ENCODE data around the gene HMBS. TPM values are rescaled to one million over a fixed set of nuclear protein-coding genes. Genes with fewer than 3 reads are reported as not detected.
"Not testable (repeated sequence)": the region's sequence is repeated elsewhere in the genome, so short reads cannot be mapped to it uniquely, and the experiment has no call there.

Gene HMBS
- total RNA-seq (10 to 100 TPM; 35.5 to 38.4 TPM), polyA plus RNA-seq (21.8 TPM)

DNA sequence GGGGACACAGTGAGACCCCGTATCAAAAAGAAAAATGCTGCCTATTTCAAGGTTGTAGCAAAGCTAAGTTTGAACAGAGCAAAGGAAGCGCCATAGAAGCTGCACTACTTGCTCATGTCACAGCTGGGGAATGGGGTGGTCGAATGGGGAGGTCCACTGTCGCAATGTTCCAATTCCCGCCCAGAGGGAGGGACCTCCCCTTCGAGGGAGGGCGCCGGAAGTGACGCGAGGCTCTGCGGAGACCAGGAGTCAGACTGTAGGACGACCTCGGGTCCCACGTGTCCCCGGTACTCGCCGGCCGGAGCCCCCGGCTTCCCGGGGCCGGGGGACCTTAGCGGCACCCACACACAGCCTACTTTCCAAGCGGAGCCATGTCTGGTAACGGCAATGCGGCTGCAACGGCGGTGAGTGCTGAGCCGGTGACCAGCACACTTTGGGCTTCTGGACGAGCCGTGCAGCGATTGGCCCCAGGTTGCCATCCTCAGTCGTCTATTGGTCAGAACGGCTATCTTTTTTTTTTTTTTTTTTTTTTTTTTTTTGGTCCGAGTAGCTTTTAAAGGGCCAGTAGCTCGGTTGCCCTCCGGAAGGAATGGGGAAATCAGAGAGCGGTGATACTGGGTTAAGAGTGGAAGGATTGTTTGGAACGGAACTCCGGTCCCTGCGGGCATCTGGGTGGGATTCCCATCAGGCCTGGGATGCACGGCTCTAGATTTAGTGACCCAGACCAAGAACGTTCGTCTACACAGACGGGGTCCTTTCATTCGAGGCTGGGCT, at the start of gene HMBS:
HMBS (plus strand) TSS at position 219 of the 774 bp plus-strand sequence; CDS start at position 372, 153 bp downstream.
- Mint-ChIP-seq H3K4me3 (peak within 1 kb of the TSS; percentile 93 to 98 (median 95)), H3K36me3 (peaks cover 0 to 34% (median 3%) of the 10 kb centered on the region in 3 donors), H3K9me3 (no peaks in the 10 kb centered on the region), H3K27ac (peak within 1 kb of the TSS; percentile 89 to 98 (median 96)), H3K27me3 (no peaks in the 10 kb centered on the region), H3K4me1 (peaks cover 17 to 25% (median 21%) of the 10 kb centered on the region in 3 donors)
- Histone ChIP-seq H3K27ac (ENCODE audit: low read depth, low read length) (peak within 1 kb of the TSS; percentile 89), H3K36me3 (ENCODE audit: insufficient read depth, low read length) (peaks cover 18% of the 10 kb centered on the region), H3K27me3 (ENCODE audit: insufficient read depth, low read length, poor library complexity, severe bottlenecking) (no peaks in the 10 kb centered on the region), H3K9me3 (ENCODE audit: low read length) (no peaks in the 10 kb centered on the region), H3K4me1 (ENCODE audit: insufficient read depth, low read length) (peaks cover 15% of the 10 kb centered on the region), H3K4me3 (ENCODE audit: low read length) (peak within 1 kb of the TSS; percentile 98)
- POLR2A ChIA-PET: interaction anchor here (0.6 to 2.7 kb wide), 19 partner anchors 8 to 1854 kb away, joined by 3 to 39 read pairs (median 5); partner anchors contain the start of genes C2CD2L, CBL, CENATAC and DPAGT1
- CTCF ChIA-PET: interaction anchor here (0.7 to 2.9 kb wide), 9 partner anchors 10 to 293 kb away, joined by 3 to 13 read pairs (median 7); partner anchors contain the start of gene VPS11
- DNase-seq: peak; percentile 88 to 94 (median 90)

GRCh38 chr11:119038884-119039283, 45.8 kb upstream of the HMBS start:
- Histone ChIP-seq H3K36me3 (ENCODE audit: insufficient read depth, low read length) (no peaks in the 10 kb centered on the region), H3K4me1 (ENCODE audit: insufficient read depth, low read length) (no peaks in the 10 kb centered on the region), H3K4me3 (ENCODE audit: low read length) (no peak overlapping the region), H3K9me3 (ENCODE audit: low read length) (no peaks in the 10 kb centered on the region), H3K27ac (ENCODE audit: low read depth, low read length) (no peak overlapping the region), H3K27me3 (ENCODE audit: insufficient read depth, low read length, poor library complexity, severe bottlenecking) (no peaks in the 10 kb centered on the region)
- ChIA-PET POLR2A (interaction anchor here (1.4 kb wide), 1 partner anchor 18 kb away, joined by 4 read pairs; the partner anchor contains the start of gene HYOU1), CTCF (no interaction called here)
- Mint-ChIP-seq H3K27me3 (peaks cover 0 to 3% of the 10 kb centered on the region in 2 donors), H3K36me3 (no peaks in the 10 kb centered on the region), H3K4me3 (peak overlapping the region in 1 of 7 donors; percentile 37), H3K9me3 (no peaks in the 10 kb centered on the region), H3K27ac (peak overlapping the region in 1 of 8 donors; percentile 4), H3K4me1 (no peaks in the 10 kb centered on the region)
- DNase-seq: no peak

DNA sequence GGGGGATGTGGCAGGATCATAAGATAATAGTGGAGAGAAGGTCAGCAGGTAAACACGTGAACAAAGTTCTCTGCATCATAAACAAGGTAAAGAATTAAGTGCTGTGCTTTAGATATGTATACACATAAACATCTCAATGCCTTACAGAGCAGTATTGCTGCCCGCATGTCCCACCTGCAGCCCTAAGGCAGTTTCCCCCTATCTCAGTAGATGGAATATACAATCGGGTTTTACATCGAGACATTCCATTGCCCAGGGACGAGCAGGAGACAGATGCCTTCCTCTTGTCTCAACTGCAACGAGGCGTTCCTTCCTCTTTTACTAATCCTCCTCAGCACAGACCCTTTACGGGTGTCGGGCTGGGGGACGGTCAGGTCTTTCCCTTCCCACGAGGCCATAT, 45.2 kb upstream of the HMBS start:
- POLR2A ChIA-PET: interaction anchor here (1.4 kb wide), 1 partner anchor 17 kb away, joined by 4 read pairs; the partner anchor contains the start of gene HYOU1
- H3K36me3 Mint-ChIP-seq; H3K36me3 ChIP-seq (ENCODE audit: insufficient read depth, low read length); H3K4me3 Mint-ChIP-seq; CTCF ChIA-PET; H3K4me3 ChIP-seq (ENCODE audit: low read length); H3K4me1 Mint-ChIP-seq; H3K9me3 Mint-ChIP-seq; DNase-seq; H3K4me1 ChIP-seq (ENCODE audit: insufficient read depth, low read length); H3K9me3 ChIP-seq (ENCODE audit: low read length); H3K27ac Mint-ChIP-seq; H3K27me3 Mint-ChIP-seq; H3K27me3 ChIP-seq (ENCODE audit: insufficient read depth, low read length, poor library complexity, severe bottlenecking); H3K27ac ChIP-seq (ENCODE audit: low read depth, low read length): not testable (repeated sequence)

GRCh38 chr11:119041821-119042514, 42.7 kb upstream of the HMBS start:
- peaks cover 7% of the 10 kb centered on the region for H3K36me3 ChIP-seq (ENCODE audit: insufficient read depth, low read length)
- DNase-seq: no peak
- H3K27ac Mint-ChIP-seq: peak overlapping the region in 2 of 8 donors; percentile 12 to 43
- H3K4me3 ChIP-seq (ENCODE audit: low read length): no peak overlapping the region
- no peak overlapping the region for H3K4me3 Mint-ChIP-seq
- no peaks in the 10 kb centered on the region for H3K9me3 ChIP-seq (ENCODE audit: low read length)
- no peaks in the 10 kb centered on the region for H3K4me1 Mint-ChIP-seq
- POLR2A ChIA-PET: no interaction called here
- CTCF ChIA-PET: interaction anchor here (1.6 kb wide), 1 partner anchor 10 kb away, joined by 3 read pairs; no protein-coding TSS in a partner anchor
- H3K27me3 ChIP-seq (ENCODE audit: insufficient read depth, low read length, poor library complexity, severe bottlenecking): no peaks in the 10 kb centered on the region
- no peak overlapping the region for H3K27ac ChIP-seq (ENCODE audit: low read depth, low read length)
- H3K9me3 Mint-ChIP-seq: no peaks in the 10 kb centered on the region
- no peaks in the 10 kb centered on the region for H3K4me1 ChIP-seq (ENCODE audit: insufficient read depth, low read length)
- H3K27me3 Mint-ChIP-seq: peaks cover 0 to 3% of the 10 kb centered on the region in 2 donors
- H3K36me3 Mint-ChIP-seq: peaks cover 0 to 26% (median 3%) of the 10 kb centered on the region in 3 donors

DNA sequence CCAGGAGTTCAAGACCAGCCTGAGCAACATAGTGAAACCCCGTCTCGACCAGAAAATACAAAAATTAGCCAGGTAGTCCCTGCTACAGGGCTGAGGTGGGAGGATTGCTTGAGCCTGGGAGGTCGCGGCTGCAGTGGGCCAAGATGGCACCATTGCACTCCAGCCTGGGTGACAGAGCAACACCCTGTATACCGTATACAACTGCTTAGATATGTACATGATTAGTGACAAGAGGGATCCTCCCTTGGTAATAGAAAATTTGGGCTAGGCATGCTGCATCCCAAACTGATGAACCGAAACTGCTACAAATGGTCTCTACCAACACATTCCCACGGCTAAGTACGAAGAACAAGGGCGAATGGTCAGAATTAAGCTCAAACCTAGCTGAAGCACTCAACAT, 41.8 kb upstream of the HMBS start:
- no peaks in the 10 kb centered on the region for H3K27me3 ChIP-seq (ENCODE audit: insufficient read depth, low read length, poor library complexity, severe bottlenecking)
- H3K9me3 ChIP-seq (ENCODE audit: low read length): no peaks in the 10 kb centered on the region
- Mint-ChIP-seq H3K4me3 (no peak overlapping the region), H3K27me3 (peaks cover 0 to 2% of the 10 kb centered on the region in 2 donors), H3K9me3 (no peaks in the 10 kb centered on the region), H3K4me1 (no peaks in the 10 kb centered on the region), H3K36me3 (peaks cover 5 to 35% (median 6%) of the 10 kb centered on the region in 3 donors), H3K27ac (no peak overlapping the region)
- H3K27ac ChIP-seq (ENCODE audit: low read depth, low read length): no peak overlapping the region
- CTCF ChIA-PET: no interaction called here
- no peak overlapping the region for H3K4me3 ChIP-seq (ENCODE audit: low read length)
- POLR2A ChIA-PET: no interaction called here
- H3K36me3 ChIP-seq (ENCODE audit: insufficient read depth, low read length): peaks cover 16% of the 10 kb centered on the region
- DNase-seq: no peak
- no peaks in the 10 kb centered on the region for H3K4me1 ChIP-seq (ENCODE audit: insufficient read depth, low read length)

DNA sequence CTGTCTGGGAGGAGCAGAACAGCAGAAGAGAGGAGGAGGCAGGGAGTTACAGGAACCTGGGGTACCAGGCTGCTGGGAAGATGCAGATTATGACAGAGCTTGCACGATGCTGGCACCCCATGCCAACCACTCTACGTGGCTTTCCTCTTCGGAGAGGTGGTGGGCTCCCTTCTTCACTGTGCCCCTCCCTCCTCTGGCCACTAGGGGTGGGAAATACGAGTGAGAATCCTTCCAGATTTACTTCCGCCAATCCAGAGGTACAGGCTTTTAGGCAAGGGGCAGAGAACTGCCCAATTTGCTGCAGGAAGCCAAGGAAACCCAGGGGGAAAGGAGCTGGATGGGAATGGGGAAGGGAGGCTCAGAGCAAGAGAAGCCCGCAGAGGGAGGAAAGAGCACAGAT, 40.0 kb upstream of the HMBS start:
- Histone ChIP-seq H3K9me3 (ENCODE audit: low read length) (no peaks in the 10 kb centered on the region), H3K27ac (ENCODE audit: low read depth, low read length) (no peak overlapping the region), H3K27me3 (ENCODE audit: insufficient read depth, low read length, poor library complexity, severe bottlenecking) (no peaks in the 10 kb centered on the region), H3K4me1 (ENCODE audit: insufficient read depth, low read length) (no peaks in the 10 kb centered on the region), H3K4me3 (ENCODE audit: low read length) (no peak overlapping the region), H3K36me3 (ENCODE audit: insufficient read depth, low read length) (peaks cover 31% of the 10 kb centered on the region)
- Mint-ChIP-seq H3K27me3 (no peaks in the 10 kb centered on the region), H3K9me3 (no peaks in the 10 kb centered on the region), H3K4me1 (no peaks in the 10 kb centered on the region), H3K4me3 (no peak overlapping the region), H3K36me3 (peaks cover 5 to 53% (median 10%) of the 10 kb centered on the region in 3 donors), H3K27ac (peak overlapping the region in 1 of 8 donors; percentile 19)
- ChIA-PET CTCF (no interaction called here), POLR2A (no interaction called here)
- no peak for DNase-seq

- no peak overlapping the region for H3K27ac ChIP-seq (ENCODE audit: low read depth, low read length)
- Mint-ChIP-seq H3K27me3 (no peaks in the 10 kb centered on the region), H3K36me3 (peaks cover 12 to 68% (median 13%) of the 10 kb centered on the region in 3 donors), H3K27ac (no peak overlapping the region), H3K4me3 (no peak overlapping the region), H3K9me3 (no peaks in the 10 kb centered on the region), H3K4me1 (peaks cover 0 to 5% (median 4%) of the 10 kb centered on the region in 3 donors)
- H3K9me3 ChIP-seq (ENCODE audit: low read length): no peaks in the 10 kb centered on the region
- DNase-seq: no peak
- H3K4me3 ChIP-seq (ENCODE audit: low read length): no peak overlapping the region
- no peaks in the 10 kb centered on the region for H3K27me3 ChIP-seq (ENCODE audit: insufficient read depth, low read length, poor library complexity, severe bottlenecking)
- CTCF ChIA-PET: interaction anchor here (1.1 kb wide), 1 partner anchor 15 kb away, joined by 3 read pairs; no protein-coding TSS in a partner anchor
- no peaks in the 10 kb centered on the region for H3K4me1 ChIP-seq (ENCODE audit: insufficient read depth, low read length)
- POLR2A ChIA-PET: interaction anchor here (0.8 kb wide), 1 partner anchor 346 kb away, joined by 3 read pairs; no protein-coding TSS in a partner anchor
- H3K36me3 ChIP-seq (ENCODE audit: insufficient read depth, low read length): peaks cover 43% of the 10 kb centered on the region
Measured at GRCh38 chr11:119046489-119046888, 38.2 kb upstream of the HMBS start.

Measured in CD8-positive, alpha-beta memory T cell (primary cell).